ENCODE data around the gene MTAP.

The MTAP gene

GRCh38 chr9:21964925-21965385, 162.5 kb downstream of the MTAP start:
- Histone ChIP-seq H3K27ac (peak overlapping the region in 2 of 21 experiments; percentile 16 to 47), H3K4me3 (peak overlapping the region; percentile 11 to 30 (median 24))

GRCh38 chr9:21965401-21965951, 163.0 kb downstream of the MTAP start:
- peak overlapping the region in 2 of 21 experiments; percentile 16 to 47 for H3K27ac ChIP-seq
- peak overlapping the region; percentile 11 to 30 (median 24) for H3K4me3 ChIP-seq

- Histone ChIP-seq H3K27ac (no peak overlapping the region), H3K4me3 (no peak overlapping the region)
Measured at GRCh38 chr9:21966140-21966851, 163.9 kb downstream of the MTAP start.

GRCh38 chr9:21967169-21967568, 164.7 kb downstream of the MTAP start:
- H3K4me3 ChIP-seq = no peak overlapping the region
- no peak overlapping the region for H3K27ac ChIP-seq

- H3K4me3 ChIP-seq = no peak overlapping the region
- H3K27ac ChIP-seq = no peak overlapping the region
Measured at GRCh38 chr9:21967702-21968101, 165.3 kb downstream of the MTAP start.

- H3K27ac ChIP-seq = no peak overlapping the region
- H3K4me3 ChIP-seq = no peak overlapping the region
Measured at GRCh38 chr9:21968331-21969010, 166.0 kb downstream of the MTAP start.

GRCh38 chr9:21969011-21969940, 166.8 kb downstream of the MTAP start:
- H3K27ac ChIP-seq = no peak overlapping the region
- H3K4me3 ChIP-seq = no peak overlapping the region

- Histone ChIP-seq H3K4me3 (no peak overlapping the region), H3K27ac (no peak overlapping the region)
Measured at GRCh38 chr9:21969951-21970799, 167.7 kb downstream of the MTAP start.

GRCh38 chr9:21970800-21971640, 168.6 kb downstream of the MTAP start:
- Histone ChIP-seq H3K27ac (no peak overlapping the region), H3K4me3 (no peak overlapping the region)

GRCh38 chr9:21972361-21972760, 169.9 kb downstream of the MTAP start:
- no peak overlapping the region for H3K27ac ChIP-seq
- H3K4me3 ChIP-seq = no peak overlapping the region

- H3K27ac ChIP-seq = peak overlapping the region in 1 of 21 experiments; percentile 0
- H3K4me3 ChIP-seq = peak overlapping the region; percentile 17 to 49 (median 31)
Measured at GRCh38 chr9:21974343-21974721, 171.9 kb downstream of the MTAP start.

GRCh38 chr9:21974722-21975409, 172.4 kb downstream of the MTAP start:
- H3K4me3 ChIP-seq = peak overlapping the region; percentile 17 to 49 (median 31)

GRCh38 chr9:21976334-21976875, 174.0 kb downstream of the MTAP start:
- Histone ChIP-seq H3K4me3 (no peak overlapping the region), H3K27ac (no peak overlapping the region)

More at GRCh38 chr9:21974722-21975409, 172.4 kb downstream of the MTAP start:
- H3K27ac ChIP-seq = peak overlapping the region in 1 of 21 experiments; percentile 0

- no peak overlapping the region for H3K27ac ChIP-seq
- no peak overlapping the region for H3K4me3 ChIP-seq
Measured at GRCh38 chr9:21982391-21982790, 180.0 kb downstream of the MTAP start.

GRCh38 chr9:21982861-21983560, 180.6 kb downstream of the MTAP start:
- no peak overlapping the region for H3K27ac ChIP-seq
- H3K4me3 ChIP-seq = no peak overlapping the region

GRCh38 chr9:21983561-21983935, 181.1 kb downstream of the MTAP start:
- Histone ChIP-seq H3K27ac (no peak overlapping the region), H3K4me3 (no peak overlapping the region)

- H3K4me3 ChIP-seq = no peak overlapping the region
- no peak overlapping the region for H3K27ac ChIP-seq
Measured at GRCh38 chr9:21984101-21984500, 181.7 kb downstream of the MTAP start.

All from skin epidermis (tissue), 12 donors.